HG03520 (cell line): ENCODE data around the gene MYO16.

ENCODE experiments used
- ATAC-seq: cut with Tn5 transposase; IDR thresholded peaks from one replicate; pipeline ENCODE4 v1.9.1; 2021; ENCODE audit warnings: mild to moderate bottlenecking, moderate library complexity; ENCODE audit not compliant: unreplicated experiment

MYO16 gene

DNA sequence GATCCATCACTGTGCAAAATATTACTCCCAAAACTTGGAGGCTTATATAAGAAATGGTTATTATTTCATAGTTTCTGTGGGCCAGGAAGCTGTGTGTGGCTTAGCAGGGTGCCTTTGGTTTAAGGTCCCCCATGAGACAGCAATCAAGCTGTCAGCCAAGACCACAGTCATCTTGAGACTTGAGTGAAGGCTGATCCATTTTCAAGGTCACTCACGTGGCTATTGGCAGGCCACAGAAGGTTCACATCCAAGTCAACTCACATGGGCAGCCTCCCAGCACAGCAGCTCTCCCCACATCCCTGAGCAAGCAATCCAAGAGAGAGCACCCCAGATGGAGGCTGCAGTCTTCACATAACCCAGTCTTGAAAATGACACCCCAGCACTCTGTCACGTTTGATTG is 537.4 kb downstream of the MYO16 start:
- peak; percentile 23 for ATAC-seq

DNA sequence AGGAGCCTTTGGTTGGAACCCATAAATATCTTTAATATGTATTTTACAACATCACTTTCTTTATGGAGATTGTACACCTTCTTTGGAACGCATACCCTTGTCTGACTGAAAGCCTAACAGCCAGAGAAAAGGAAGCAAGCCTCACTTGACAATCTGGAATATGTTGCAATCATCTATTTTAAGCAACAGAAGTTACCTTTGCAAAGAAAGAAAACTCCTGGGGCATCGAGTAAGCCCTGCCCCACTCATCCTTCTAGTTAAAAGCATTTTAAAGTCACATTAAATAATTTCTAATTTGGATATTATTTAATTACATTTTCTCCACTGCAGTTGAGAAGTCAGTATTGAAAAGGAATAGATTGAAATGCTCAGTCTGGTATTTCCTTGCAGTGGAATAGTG is 542.7 kb downstream of the MYO16 start:
- ATAC-seq, result no peak

DNA sequence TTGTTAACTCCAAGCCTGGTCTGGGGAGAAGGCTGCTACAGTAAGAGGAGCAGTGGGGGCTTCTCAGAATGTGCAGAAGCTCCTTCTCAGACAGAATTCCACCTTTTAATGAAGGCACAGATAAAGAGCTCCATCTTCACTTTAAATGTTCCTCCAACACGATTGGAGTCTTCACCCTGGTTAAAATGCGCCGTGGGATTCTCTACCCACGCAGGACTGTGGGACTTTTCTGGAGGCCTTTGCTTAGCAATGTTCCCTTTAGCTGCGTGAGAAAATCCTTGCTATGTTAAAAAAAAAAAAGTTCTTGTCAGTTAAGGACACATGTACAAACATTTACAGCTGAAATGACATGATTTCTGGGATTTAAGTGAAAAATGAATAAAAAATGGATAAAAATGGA is 546.3 kb downstream of the MYO16 start:
- no peak for ATAC-seq

DNA sequence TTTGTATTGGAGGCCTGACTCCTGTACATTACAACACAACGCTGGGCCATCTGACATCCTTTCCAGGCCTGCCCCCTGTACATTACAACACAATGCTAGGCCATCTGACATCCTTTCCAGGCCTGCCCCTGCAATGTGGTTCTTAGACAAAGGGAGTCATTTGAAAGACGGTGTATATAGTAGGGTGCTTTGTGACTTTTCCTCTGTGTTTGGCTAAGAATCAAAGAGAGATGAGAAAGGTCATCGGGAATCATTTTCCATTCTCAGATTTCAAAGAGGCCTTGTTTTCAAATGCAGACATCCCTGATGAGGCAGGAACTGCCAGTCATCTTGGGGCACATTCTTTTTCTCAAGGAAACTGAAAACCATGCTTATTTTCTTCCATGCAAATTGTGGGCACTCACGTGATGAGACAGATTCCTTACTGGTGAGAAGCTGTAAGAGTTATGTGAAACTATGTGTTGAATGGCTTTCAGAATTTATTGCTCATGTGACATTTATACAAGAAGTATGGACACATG is 551.6 kb downstream of the MYO16 start:
- no peak for ATAC-seq

DNA sequence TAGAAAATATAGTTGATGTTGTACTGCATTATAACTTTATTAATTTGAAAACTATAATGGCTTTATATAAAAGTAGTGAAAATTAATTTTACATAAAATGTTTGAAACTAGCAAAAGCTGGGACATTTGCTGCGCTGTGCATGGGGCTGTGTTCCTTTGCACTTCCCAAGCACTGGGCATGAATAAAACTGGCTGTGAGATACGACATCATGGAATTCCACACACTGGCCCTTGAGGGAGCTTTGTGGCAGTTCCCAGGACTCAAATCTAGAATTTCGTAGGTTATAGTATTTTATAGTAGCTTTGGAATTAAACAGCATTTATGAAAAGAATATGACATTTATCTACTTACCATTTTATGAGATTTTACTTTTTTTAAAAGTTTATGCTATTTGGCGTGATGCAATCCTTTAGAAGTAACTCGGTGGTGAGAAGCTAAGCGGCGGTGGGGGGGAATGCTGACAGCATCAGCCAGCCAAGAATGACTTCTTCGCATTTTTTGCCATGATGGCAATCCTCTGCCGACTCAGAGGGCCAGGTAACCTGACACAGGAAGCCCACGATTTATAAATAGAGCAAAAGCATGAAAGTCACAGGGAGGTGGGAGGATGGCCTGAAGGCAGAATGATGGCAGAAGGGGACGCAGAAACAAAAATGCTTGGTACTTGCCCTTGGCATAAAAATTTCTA is 553.5 kb downstream of the MYO16 start:
- no peak for ATAC-seq

DNA sequence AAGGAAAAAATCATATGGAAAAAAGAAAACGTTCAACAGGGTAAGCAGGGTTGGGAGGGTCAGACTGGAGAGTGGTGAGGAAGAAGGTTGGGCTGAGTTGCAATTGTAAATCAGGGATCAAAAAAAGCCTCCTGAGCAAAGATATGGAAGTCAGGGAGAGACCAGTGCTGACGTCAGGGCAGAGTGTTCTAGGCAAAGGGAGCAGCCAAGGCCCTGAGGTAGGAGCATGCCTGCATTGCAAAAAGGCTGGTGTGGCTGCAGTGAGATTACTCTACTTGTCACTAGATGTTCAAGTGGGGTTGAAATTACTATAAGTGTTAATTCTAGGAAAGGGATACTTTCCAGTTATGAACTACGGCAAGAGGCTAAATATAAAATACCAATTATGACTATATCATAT is 562.0 kb downstream of the MYO16 start:
- ATAC-seq, result no peak

DNA sequence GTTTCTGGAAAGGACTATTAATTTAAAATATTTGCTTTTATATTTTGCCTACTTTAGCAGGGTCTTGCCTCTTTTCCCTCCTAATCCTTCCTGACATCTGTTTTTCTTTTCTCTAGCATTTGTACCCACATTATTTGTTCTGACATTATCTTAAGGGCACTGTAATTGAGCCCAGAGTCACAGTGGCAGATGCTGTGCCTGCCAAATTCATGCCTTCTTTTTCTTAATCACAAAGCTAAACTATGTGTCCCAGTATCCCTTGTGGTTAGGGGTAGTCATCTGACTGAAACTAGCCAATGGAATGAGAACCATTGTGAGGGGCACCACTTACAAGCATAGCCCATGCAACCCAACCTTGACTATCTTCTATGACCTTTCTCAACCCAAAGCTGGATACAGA is 562.9 kb downstream of the MYO16 start:
- ATAC-seq, result no peak

DNA sequence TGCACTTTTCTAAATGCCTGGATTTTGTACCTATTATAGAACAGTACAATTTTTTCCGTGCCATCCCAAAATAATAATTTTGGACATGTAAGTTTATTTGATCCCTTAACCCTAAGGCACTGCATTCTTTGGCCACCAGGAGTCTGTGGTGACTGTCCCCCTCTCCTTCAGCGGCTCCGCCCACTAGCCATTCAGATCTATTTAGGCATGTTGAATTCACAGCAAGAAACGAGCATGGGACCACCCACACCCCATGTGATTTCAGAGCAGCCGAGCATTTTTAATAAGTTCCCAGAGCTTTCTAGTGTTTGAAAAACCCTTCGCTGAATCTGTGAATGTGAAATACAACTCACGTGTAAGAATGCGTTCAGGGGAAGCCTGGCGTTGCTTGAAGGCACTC is 567.5 kb downstream of the MYO16 start:
- ATAC-seq, result no peak

DNA sequence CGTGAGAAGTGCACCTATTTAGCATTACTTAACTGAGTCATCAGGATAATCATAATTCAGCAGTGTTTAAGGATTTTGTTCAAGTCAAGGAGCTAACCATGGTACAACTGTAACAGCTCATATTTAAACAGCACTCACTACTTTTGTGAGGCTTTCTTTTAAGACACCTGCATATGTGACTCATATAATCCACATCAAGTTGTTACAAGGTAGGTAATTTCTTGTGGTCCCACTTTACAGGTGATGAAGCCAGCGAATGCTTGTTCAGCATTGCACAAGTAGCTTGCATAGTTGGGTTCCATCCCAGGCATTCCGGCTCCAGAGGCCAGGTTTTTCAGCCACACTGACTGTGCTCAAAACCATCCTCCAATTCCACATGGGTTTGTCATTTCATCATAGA is 569.2 kb downstream of the MYO16 start:
- ATAC-seq, result no peak

DNA sequence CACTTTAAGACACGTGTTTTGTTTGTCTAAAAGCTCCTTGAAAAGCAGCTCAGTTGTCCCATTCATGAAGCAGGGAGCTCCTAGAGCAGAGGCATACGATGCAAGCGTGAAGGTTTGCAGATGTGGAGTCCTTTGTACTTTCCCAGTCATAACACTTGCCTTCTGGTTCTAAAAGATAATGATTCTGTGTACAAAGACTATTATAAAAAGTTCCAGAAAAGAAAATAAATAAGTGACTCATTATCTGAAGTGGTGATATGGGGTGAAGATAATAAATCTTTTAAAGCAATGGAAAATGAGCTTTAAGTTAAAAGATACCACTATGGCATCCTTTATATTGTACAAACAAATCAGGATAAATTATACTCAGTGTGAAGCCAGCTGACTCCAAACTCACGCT is 569.9 kb downstream of the MYO16 start:
- no peak for ATAC-seq

DNA sequence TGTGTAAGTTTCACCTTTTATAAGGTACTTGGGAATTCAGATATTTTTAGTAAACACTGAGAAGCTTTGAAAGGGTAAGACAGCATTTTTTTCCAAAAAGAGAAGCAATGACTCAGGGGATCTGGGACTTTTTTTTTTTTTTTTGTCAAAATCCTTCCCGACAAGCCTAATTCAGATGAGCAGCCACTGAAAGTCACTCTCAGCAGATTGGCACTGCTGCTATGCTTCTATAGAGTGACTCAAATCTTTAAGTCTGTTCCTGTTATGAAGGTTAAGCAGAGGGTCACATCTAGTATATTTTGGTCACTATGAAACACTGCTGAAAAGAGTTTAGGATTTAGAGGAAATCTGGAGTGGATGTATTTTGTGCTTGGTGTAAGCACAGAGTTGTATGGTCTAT is 571.1 kb downstream of the MYO16 start:
- ATAC-seq, result no peak

DNA sequence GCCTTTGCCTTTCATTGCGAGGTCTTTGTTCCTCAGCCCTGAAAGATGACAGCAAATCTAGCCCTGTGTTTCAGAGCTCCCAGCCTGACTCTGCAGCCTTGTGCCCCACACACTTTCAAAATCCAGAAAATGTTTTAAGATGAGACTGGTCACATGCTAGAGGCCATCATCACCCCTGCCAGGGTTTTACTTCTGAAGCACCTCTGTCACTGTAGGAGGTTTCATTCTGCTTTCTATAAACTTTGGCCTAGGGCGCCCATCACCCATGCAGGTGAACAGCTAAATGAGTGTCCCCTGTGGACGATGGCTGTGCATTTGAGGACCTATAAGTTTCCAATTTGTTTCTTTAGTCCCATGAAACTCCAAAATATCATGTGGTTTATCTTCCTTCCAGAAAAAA is 574.2 kb downstream of the MYO16 start:
- no peak for ATAC-seq

DNA sequence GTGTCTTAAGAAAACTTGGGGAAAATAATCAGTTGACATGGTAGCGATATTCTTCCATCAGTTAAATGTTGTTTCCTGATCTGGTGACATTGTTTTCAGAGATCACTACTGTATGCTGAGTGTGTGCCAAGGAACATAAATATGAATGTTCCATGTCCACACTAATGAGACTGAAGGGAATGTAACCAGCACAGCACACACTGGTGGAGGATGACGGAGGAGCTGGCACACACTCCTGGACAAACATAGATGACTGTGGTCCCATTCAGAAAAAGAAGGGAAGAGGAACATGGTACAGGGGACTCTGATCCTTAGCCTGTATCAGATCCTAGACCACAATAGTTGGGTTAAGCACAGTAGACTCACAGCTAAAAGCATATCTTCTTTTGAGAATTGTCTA is 574.8 kb downstream of the MYO16 start:
- ATAC-seq, result no peak

DNA sequence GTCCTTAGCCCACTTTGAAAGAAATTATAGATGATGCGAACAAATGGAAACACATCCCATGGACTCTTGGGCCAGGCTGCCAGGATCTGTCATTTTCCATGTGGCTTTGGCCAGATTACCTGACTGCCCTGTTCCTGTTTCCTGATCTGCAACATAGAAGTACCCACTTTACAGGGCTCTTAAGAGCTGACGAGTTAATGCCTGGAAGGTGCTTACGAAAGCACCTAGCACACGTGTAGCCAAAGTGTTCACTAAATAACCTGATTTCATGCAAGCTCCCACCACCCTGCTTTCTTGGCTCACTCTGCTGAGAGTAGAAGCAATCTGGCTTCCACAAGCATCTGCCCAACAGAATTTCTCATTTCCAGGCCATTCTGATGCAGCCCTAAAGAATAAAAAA is 575.2 kb downstream of the MYO16 start:
- no peak for ATAC-seq

DNA sequence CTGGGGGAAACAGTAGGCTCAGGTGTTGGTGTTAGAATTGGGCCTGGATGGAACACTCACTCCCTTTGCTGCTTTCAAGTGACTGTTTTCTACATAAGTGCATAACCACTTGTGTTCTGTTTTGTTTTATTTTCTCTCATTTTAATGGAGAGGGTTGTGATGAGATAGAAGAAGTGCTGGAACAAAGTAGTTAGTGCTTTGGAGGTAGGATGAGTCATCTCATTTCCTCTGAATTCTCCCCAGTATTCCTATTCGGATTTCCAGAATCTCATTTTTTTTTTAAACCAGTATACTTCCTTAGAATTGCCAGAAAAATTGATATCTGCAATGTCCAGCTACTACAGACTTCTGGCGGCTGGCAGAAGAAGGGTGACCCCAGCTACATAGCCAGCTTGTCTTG is 575.9 kb downstream of the MYO16 start:
- ATAC-seq, result no peak

DNA sequence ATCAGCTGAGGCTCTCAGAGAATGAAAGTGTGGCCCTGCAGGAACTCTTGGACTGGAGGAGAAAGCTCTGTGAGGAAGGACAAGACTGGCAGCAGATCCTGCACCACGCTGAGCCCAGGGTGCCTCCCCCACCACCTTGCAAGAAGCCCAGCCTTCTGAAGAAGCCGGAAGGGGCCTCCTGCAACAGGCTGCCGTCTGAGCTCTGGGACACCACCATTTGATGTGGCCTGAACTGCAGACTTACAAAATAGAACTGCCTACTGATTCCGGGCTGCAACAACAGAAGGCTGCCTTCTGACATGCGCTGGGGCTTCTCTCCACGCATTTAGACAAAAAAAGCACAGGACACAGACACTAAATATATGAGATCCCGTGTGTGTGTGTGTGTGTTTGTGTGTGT is 577.2 kb downstream of the MYO16 start:
- ATAC-seq, result no peak

DNA sequence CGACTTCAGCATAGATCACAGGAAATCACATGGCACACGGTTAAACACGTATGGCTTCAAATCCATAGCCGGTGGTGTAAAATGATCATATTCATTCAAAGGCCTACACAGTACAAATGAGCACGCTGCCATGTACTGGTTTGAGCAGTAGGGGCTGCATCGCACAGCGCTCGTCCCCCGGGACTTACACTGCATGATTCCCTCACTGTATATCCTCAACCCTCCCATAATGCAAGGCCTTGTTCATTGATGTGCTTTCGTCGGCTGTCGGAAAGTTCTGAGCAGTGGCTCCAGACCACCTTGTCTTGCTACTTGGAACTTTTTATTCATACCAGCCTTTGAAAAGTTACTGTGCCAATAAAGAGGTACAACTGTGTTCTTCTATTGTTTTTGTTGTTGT is 578.2 kb downstream of the MYO16 start:
- no peak for ATAC-seq

DNA sequence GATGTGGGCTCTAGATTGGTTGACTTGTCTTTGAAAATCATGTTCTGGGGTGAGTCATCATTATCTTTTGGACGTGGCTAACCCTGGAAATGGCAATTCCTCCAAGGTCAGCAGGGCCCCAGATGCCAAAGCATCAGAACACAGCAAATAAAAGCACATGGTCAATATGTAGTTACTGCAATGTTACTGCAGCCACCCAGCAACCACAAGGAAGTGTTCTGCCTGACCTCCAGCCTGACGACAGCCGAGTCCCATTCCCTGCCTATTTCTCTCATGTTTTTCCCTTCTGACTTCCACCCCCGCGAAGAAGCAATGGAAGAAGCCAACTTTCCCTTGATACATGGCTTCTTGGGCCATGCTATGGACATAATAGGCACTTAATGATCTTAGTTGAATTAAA is 579.1 kb downstream of the MYO16 start:
- ATAC-seq, result no peak

DNA sequence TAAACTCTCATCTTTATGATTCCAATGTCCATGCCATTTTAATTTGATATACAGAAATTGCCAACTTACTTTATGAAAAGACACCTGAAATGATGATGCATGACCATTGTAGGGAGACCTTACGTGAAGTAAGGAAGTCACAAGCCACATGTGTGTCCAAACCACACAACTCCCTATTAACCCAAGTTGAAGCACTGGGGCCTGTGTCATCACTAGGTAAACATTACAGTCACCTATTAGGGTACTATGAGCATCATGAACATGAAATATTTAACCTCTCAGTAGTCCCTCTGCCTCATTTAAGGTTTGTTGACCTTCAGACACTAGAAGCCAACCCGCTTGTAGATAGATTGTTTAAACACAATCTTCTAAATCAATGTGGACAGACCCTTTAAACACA is 580.1 kb downstream of the MYO16 start:
- ATAC-seq, result no peak

DNA sequence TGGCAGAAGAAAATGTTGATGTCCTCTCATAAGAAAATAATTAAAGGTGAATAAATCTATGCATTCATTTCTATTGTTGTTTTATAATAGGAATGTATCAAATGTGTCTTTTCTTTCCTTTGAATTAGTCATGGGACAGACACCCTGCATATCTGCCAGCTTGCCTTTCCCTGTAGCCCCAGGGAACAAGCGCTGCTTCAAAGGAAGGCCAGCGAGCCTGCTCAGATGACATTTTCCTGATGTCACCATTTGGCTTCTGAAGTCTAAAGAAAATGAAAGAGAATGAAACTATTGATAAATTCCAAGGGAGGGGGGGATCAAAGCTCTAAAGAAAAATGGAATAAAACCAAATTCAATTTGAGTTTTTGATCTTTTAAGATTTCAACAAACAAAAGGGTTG is 582.2 kb downstream of the MYO16 start:
- no peak for ATAC-seq

DNA sequence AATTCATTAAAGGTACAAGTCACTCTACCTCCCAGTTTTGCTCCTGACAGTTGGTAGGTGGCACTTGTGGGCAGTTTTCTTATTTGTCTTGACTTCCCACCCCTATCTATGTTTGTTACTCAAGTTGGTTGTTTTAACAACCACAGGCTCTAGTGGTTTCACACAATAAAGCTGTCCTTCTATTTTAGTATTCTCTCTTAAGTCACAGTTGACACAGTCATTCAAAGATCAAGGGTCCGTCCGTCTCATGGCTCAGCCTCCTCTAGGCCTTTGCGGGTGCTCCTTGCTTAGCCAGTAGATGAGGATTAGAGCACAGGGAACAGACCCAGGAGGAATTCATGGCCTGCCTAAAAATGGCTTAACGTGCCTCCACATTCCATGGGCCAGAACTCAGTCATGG is 583.2 kb downstream of the MYO16 start:
- ATAC-seq, result no peak

DNA sequence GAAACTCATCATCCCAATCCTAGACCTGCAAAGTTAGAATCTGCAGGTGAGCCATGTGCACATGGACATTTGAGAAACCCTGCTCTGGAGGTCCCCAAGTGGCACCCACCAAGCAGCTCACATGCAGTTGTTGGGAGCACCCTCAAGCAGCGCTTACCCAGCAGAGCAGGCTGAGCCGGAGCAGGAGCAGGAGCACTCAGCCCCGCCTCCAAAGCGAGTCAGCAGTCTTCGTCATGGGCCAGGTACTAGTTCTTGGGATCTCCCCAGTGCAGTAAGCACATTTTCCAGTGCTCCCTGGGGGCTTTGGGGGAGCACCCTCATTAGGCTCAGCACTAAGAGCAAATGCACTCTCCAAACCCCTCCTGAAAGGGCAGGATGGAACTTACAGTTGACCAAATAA is 584.3 kb downstream of the MYO16 start:
- ATAC-seq, result no peak

DNA sequence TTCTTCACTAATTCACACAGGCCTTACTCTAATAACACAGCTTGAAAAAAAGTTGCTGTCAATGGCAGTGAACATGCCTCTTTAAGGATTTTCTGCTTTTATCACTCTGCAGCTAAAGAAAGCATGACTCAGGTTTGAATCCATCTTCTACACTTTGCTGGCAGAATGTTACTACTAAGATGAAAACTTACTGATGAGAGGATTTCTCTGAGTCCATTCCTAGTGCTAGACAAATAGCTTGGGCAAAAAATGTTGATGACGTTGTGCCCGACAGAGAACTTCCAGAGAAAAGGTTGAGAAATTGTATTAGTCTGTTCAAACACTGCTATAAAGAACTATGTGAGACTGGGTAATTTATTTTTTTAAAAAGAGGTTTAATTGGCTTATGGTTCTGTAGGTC is 585.0 kb downstream of the MYO16 start:
- ATAC-seq, result no peak
